HG03565 (cell line): ENCODE data around the gene IL18.
"Not testable (repeated sequence)": the region's sequence is repeated elsewhere in the genome, so short reads cannot be mapped to it uniquely, and the experiment has no call there.

Experiments
- ATAC-seq: cut with Tn5 transposase; IDR thresholded peaks from one replicate; pipeline ENCODE4 v1.9.1; 2021; ENCODE audit warnings: mild to moderate bottlenecking, moderate library complexity; ENCODE audit not compliant: unreplicated experiment

The IL18 gene

GRCh38 chr11:112121981-112122615, 41.8 kb downstream of the IL18 start:
- ATAC-seq = no peak

- ATAC-seq = no peak
Observed at GRCh38 chr11:112118176-112118575, 45.7 kb downstream of the IL18 start.

DNA sequence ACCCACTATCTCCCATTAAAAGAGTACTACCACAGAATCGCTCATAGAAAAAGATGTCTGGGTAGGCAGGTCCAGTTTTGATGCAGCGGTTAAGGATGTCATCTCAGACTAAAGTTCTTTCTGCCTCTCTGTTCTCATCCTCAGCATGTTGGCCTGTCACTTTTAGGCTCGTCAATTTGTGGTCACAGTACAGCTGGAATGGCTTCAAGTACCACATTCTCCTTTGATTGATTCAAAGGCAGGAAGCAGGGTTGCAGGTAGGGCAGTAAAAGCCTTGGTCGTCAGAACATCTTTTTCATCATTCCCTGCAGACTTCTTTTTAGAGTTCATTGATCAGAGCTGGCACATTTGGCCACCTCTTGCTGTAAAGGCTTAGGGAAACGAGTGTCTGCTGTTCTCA, 48.5 kb downstream of the IL18 start:
- no peak for ATAC-seq

DNA sequence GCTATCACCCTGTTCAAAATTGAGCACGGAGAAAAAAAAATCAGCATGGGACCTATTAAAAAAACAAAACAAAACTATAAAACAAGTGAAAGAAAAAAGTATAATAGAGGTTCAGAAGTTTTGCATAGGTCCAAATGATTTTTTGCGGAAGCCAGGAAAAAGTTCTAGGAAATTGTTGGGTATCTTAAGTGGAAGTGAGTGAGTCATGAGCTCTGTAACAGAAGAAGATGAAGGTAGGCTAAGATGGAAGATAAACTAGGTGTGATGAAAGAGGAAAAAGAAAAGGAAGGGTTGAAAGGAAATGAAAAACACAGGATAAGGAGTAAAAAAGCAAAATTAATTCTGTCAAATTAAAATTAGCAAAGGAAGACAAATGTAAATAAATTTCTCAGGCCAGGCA, 49.4 kb downstream of the IL18 start:
- ATAC-seq = no peak

DNA sequence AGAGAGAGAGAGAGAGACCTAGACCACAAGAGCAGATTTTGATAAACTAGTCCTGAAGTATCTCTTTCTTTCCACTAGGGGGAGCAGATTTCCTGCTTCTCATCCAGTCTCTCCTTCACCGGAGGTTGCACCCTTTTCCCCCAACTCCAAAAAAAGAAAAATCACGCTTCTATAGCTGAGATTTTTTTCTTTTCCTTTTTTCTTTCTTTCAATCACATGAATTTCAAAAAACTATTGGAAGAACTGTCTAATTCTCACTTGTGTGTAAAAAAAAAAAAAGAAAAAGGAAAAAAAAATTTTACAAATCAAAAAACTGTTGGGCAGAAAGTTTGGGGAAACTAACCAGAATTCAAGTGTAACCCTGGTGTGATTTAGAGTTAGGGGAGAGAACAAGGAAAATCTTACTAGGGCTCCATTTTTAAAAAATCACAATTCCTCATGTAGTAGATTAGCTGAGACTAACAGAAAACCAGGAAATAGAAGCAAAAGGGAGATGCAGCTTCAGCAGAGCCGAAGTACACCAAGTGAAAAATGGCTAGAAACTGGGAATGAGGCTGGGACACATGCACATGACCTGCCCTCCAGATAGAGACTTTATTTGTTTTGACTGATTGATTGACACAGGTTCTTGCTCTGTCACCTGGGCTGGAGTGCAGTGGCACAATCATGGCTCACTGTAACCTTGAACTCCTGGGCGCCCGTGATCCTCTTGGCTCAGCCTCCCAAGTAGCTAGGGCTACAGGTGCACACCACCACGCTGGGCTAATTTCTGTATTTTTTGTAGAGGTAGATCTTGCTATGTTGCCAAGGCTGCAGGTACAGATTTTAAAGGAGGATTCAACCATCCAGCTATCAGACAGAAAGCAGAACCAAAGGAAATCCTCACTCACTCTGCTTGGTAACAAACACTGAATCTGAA, 50.1 kb downstream of the IL18 start:
- ATAC-seq = no peak

DNA sequence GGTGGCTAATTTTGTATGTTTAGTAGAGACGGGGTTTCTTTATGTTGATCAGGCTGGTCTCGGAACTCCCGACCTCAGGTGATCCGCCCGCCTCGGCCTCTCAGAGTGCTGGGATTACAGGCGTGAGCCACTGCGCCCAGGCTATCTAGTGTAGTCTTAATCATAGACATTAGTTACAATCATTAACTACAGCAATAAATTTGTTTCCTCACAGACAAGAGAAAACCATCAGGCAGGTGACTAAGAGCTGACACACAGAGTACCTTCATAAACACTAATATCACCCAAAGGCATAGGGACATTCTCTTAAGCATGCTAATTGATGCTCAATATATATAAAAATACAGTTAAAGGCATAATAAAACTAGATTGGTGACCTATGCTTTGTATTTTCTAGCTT, 57.8 kb downstream of the IL18 start:
- ATAC-seq = no peak

DNA sequence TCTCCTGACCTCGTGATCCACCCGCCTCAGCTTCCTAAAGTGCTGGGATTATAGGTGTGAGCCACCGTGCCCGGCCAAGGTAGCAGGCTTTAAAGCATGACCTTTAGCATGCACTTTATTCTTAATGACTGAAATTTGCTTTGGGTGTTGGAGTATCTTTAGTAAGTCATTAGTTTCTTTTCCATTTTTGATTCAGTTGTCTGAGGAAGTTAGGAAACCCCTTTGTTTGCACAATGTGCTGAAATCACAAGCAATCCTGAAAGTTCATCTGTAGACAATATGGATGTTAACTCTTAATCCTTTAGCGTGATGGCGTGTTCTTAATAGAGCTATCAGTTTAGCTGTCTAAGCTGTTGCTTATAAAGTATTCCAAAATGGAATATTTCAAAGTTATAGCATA, 60.4 kb downstream of the IL18 start:
- no peak for ATAC-seq

GRCh38 chr11:112100462-112100861, 63.4 kb downstream of the IL18 start:
- no peak for ATAC-seq

GRCh38 chr11:112097734-112098528, 66.0 kb downstream of the IL18 start:
- ATAC-seq = no peak

- no peak for ATAC-seq
Observed at GRCh38 chr11:112096194-112096593, 67.7 kb downstream of the IL18 start.

- ATAC-seq = not testable (repeated sequence)
Observed at GRCh38 chr11:112095302-112095701, 68.6 kb downstream of the IL18 start.
